K562 (cell line): ENCODE data around the gene ZSCAN22. TPM values are rescaled to one million over a fixed set of nuclear protein-coding genes. Genes with fewer than 3 reads are reported as not detected.
A peak's percentile ranks its signal among the peaks of the same experiment; 100 is the strongest.

Experiments used
- E2F3 ChIP-seq: fragments of 250-450 bp; sonication (Bioruptor Pico); IDR thresholded peaks from 2 replicates; pipeline ENCODE4 v1.4.0; 2020; ENCODE audit warnings: mild to moderate bottlenecking
- ERF ChIP-seq: fragments of 450-650 bp; formaldehyde crosslinking; IDR thresholded peaks from 2 replicates; pipeline ENCODE4 v1.4.0; 2020; ENCODE audit warnings: mild to moderate bottlenecking, mixed read lengths
- FOXJ3 ChIP-seq: sonication (generic); formaldehyde crosslinking; IDR thresholded peaks from 2 replicates; pipeline ENCODE4 v1.4.0; 2020; ENCODE audit warnings: mild to moderate bottlenecking, missing genetic modification reagents
- GATAD2A ChIP-seq: fragments of 450-650 bp; IDR thresholded peaks from 2 replicates; pipeline ENCODE4 v1.6.1; 2017
- HDAC2 ChIP-seq: fragments of 450-650 bp; IDR thresholded peaks from 2 replicates; pipeline ENCODE4 v1.6.1; 2016; ENCODE audit warnings: mild to moderate bottlenecking
- KLF10 ChIP-seq: fragments of 250-450 bp; sonication (Bioruptor Pico); IDR thresholded peaks from 2 replicates; pipeline ENCODE4 v1.6.1; 2021; ENCODE audit warnings: matching md5 sums
- MAFF ChIP-seq: IDR thresholded peaks from 2 replicates; pipeline ENCODE4 v1.6.1; 2012; ENCODE audit warnings: low read length, improper control_type of control experiment
- NCOA1 ChIP-seq: fragments of 450-650 bp; IDR thresholded peaks from 2 replicates; pipeline ENCODE4 v1.6.1; 2016; ENCODE audit warnings: low read depth
- NFATC3 ChIP-seq: fragments of 450-650 bp; IDR thresholded peaks from 2 replicates; pipeline ENCODE4 v1.6.1; 2017; ENCODE audit warnings: mild to moderate bottlenecking
- NKRF ChIP-seq: fragments of 450-650 bp; IDR thresholded peaks from 2 replicates; pipeline ENCODE4 v1.6.1; 2016; ENCODE audit warnings: borderline replicate concordance
- PHTF2 ChIP-seq: fragments of 250-450 bp; sonication (Bioruptor Pico); IDR thresholded peaks from 2 replicates; pipeline ENCODE4 v1.5.0; 2021; ENCODE audit warnings: mild to moderate bottlenecking
- TAF1 ChIP-seq: IDR thresholded peaks from 2 replicates; pipeline ENCODE4 v1.6.1; 2011; ENCODE audit warnings: mild to moderate bottlenecking, low read length, moderate library complexity; ENCODE audit not compliant: insufficient read depth, control insufficient read depth, severe bottlenecking; ENCODE audit errors: extremely low read depth
- TEAD2 ChIP-seq: fragments of 450-650 bp; IDR thresholded peaks from 2 replicates; pipeline ENCODE4 v1.6.1; 2016; ENCODE audit warnings: missing genetic modification characterization, control low read depth, missing compliant biosample characterization
- USF1 ChIP-seq: sonication (generic); formaldehyde crosslinking; IDR thresholded peaks from 2 replicates; pipeline ENCODE4 v1.9.0; 2022; ENCODE audit warnings: mild to moderate bottlenecking, missing genetic modification reagents
- ZBED1 ChIP-seq: IDR thresholded peaks from 2 replicates; pipeline ENCODE4 v1.6.1; 2014
- ZBTB34 ChIP-seq: fragments of 250-450 bp; sonication (Bioruptor Pico); IDR thresholded peaks from 2 replicates; pipeline ENCODE4 v1.8.0; 2021; ENCODE audit warnings: mild to moderate bottlenecking, moderate library complexity
- ZFP1 ChIP-seq: fragments of 450-650 bp; formaldehyde crosslinking; IDR thresholded peaks from 2 replicates; pipeline ENCODE4 v1.4.0; 2020; ENCODE audit warnings: mild to moderate bottlenecking, mixed read lengths
- ZNF384 ChIP-seq: IDR thresholded peaks from 2 replicates; pipeline ENCODE4 v1.6.1; 2012; ENCODE audit warnings: low read depth, low read length, improper control_type of control experiment
- ZNF780A ChIP-seq: fragments of 250-450 bp; sonication (Bioruptor Pico); IDR thresholded peaks from 2 replicates; pipeline ENCODE4 v1.5.0; 2021; ENCODE audit warnings: mild to moderate bottlenecking
- polyA plus RNA-seq, 8 experiments: library from polyadenylated mRNA; depleted of rRNA in 4 of 8; stranded (reverse) in 5 of 8; unstranded in 3 of 8; fragments of >200 nt; fragmentation: Nextera tagmentation in 2 of 8; fragmentation: Illumina TruSeq in 1 of 8; extraction: Ambion mirVana in 2 of 8; extraction: Trizol in 1 of 8; gene quantifications; 2 replicates each; pipeline versions ENCODE4 v1.2.1 to v1.2.3, GENCODE V29; 2011 to 2014; ENCODE audit warnings: inconsistent platforms in 1 of 8, missing spikeins in 1 of 8
- total RNA-seq, 7 experiments: library from RNA; depleted of rRNA in 6 of 7; stranded (reverse); fragments of >200 nt in 6 of 7; fragmentation: Illumina TruSeq in 2 of 7; extraction: Trizol in 2 of 7; gene quantifications; 2 replicates each; pipeline versions ENCODE4 v1.2.1 to v1.2.3, GENCODE V29; 2011 to 2021; ENCODE audit warnings: low replicate concordance in 1 of 7
- TF ChIP-seq, protein P1 (sequence below): fragments of 450-650 bp; formaldehyde crosslinking; IDR thresholded peaks from 2 replicates; pipeline ENCODE4 v1.4.0; 2020; ENCODE audit warnings: mild to moderate bottlenecking, moderate library complexity
- TF ChIP-seq, protein P2 (sequence below): fragments of 250-450 bp; sonication (Bioruptor Pico); IDR thresholded peaks from 2 replicates; pipeline ENCODE4 v1.9.0; 2021; ENCODE audit warnings: mild to moderate bottlenecking
- TF ChIP-seq, protein P3 (sequence below): fragments of 250-450 bp; sonication (Bioruptor Pico); IDR thresholded peaks from 2 replicates; pipeline ENCODE4 v1.4.0; 2020; ENCODE audit warnings: mild to moderate bottlenecking, moderate library complexity

The ZSCAN22 gene
- total and polyA plus RNA-seq, 9 of the 15 experiments (the other 6 are each of a cell fraction or from before 2014, with no cell fraction given) = 0.98 to 5.3 (median 3.0) TPM

DNA sequence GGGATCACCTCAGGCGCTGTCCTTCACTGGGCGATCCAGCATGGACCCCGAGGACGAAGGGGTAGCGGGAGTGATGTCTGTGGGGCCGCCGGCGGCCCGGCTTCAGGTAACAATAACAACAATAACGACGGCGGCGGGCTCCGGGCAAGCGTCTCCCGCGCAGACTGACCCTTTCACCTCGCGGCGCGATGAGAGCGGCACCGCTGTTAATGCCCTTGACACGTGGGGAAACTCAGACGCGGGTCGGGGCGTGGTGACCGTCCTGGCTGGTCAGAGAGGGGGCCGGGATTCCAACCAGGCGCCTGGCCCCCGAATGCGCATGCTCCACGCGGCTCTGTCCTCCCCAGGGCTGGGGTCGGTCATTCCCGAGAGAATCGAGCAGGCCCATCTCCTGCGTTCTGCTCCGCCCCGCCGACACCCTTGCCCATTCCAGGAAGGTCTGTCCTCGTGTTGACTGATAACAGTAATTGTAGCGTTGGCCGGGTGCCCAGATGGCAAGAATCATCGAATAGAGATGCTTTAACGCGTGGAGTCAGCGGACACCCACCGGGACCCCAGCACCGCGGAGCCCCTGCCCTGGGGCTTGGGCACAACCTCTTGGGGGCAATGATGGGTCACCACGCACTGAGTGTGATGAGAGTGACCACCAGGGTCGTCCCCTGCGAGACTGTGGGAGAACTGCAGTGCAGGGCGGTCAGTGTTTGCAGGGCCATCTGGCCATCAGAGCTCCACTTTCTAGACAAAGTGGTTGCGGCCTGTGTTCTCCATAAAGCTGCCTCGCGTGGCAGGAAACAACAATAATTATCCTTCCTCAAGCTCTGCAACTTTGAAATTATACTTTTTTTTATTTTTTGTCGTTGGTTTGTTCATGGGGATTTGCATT, 47.5 kb upstream of the ZSCAN22 start (continued):
- TF ChIP-seq USF1 = no peak
- TF ChIP-seq NFATC3 = no peak
- TF ChIP-seq PHTF2 (CRISPR knock-in tag) = no peak
- peak; percentile 68; the same call in 1 of the 2 replicates for TF ChIP-seq NKRF
- no peak for TF ChIP-seq ERF
- TF ChIP-seq ZBED1 = no peak; the same call in 1 of the 2 replicates
- TF ChIP-seq ZNF780A = no peak
- TF ChIP-seq, protein P1, sequence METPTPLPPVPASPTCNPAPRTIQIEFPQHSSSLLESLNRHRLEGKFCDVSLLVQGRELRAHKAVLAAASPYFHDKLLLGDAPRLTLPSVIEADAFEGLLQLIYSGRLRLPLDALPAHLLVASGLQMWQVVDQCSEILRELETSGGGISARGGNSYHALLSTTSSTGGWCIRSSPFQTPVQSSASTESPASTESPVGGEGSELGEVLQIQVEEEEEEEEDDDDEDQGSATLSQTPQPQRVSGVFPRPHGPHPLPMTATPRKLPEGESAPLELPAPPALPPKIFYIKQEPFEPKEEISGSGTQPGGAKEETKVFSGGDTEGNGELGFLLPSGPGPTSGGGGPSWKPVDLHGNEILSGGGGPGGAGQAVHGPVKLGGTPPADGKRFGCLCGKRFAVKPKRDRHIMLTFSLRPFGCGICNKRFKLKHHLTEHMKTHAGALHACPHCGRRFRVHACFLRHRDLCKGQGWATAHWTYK = no peak
- no peak for TF ChIP-seq TEAD2 (tag)
- TF ChIP-seq E2F3 = peak; percentile 34; the same call in 1 of the 2 replicates
- no peak for TF ChIP-seq ZFP1 (CRISPR knock-in tag)
- TF ChIP-seq, protein P2, sequence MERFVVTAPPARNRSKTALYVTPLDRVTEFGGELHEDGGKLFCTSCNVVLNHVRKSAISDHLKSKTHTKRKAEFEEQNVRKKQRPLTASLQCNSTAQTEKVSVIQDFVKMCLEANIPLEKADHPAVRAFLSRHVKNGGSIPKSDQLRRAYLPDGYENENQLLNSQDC (CRISPR knock-in tag) = no peak
- TF ChIP-seq MAFF = no peak
- TF ChIP-seq HDAC2 = peak; percentile 48; the same call in 1 of the 2 replicates
- TF ChIP-seq ZNF384 = no peak
- no peak for TF ChIP-seq ZBTB34 (CRISPR knock-in tag)
- TF ChIP-seq NCOA1 = no peak
- TF ChIP-seq, protein P3, sequence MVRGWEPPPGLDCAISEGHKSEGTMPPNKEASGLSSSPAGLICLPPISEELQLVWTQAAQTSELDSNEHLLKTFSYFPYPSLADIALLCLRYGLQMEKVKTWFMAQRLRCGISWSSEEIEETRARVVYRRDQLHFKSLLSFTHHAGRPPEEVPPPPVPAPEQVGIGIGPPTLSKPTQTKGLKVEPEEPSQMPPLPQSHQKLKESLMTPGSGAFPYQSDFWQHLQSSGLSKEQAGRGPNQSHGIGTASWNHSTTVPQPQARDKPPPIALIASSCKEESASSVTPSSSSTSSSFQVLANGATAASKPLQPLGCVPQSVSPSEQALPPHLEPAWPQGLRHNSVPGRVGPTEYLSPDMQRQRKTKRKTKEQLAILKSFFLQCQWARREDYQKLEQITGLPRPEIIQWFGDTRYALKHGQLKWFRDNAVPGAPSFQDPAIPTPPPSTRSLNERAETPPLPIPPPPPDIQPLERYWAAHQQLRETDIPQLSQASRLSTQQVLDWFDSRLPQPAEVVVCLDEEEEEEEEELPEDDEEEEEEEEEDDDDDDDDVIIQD (CRISPR knock-in tag) = no peak
- TF ChIP-seq FOXJ3 (CRISPR knock-in tag) = no peak
- TF ChIP-seq KLF10 (CRISPR knock-in tag) = no peak
- TF ChIP-seq TAF1 = no peak
- no peak; the same call in 1 of the 2 replicates for TF ChIP-seq GATAD2A
